T-helper 2 cell treated with Interferon-gamma antibody and Interleukin-4, amounts not matched to agents 100 ng/mL and 5 ng/mL, for 36 hours (primary cell): ENCODE results near the gene HBM. TPM values are rescaled to one million over a fixed set of nuclear protein-coding genes. Genes with fewer than 3 reads are reported as not detected.
"Not testable (repeated sequence)": the region's sequence is repeated elsewhere in the genome, so short reads cannot be mapped to it uniquely, and the experiment has no call there.

Source experiments
- intact Hi-C: fragments of 100-400 bp; cut with micrococcal nuclease; formaldehyde crosslinking; loops from one replicate; pipeline ENCODE4 v1.15.1; 2023
- total RNA-seq: library from RNA; stranded (reverse); gene quantifications from 2 replicates; pipeline ENCODE4 v1.2.3, GENCODE V29; 2022

HBM gene
- total RNA-seq, 1 donor from 2014 or later = not detected

DNA sequence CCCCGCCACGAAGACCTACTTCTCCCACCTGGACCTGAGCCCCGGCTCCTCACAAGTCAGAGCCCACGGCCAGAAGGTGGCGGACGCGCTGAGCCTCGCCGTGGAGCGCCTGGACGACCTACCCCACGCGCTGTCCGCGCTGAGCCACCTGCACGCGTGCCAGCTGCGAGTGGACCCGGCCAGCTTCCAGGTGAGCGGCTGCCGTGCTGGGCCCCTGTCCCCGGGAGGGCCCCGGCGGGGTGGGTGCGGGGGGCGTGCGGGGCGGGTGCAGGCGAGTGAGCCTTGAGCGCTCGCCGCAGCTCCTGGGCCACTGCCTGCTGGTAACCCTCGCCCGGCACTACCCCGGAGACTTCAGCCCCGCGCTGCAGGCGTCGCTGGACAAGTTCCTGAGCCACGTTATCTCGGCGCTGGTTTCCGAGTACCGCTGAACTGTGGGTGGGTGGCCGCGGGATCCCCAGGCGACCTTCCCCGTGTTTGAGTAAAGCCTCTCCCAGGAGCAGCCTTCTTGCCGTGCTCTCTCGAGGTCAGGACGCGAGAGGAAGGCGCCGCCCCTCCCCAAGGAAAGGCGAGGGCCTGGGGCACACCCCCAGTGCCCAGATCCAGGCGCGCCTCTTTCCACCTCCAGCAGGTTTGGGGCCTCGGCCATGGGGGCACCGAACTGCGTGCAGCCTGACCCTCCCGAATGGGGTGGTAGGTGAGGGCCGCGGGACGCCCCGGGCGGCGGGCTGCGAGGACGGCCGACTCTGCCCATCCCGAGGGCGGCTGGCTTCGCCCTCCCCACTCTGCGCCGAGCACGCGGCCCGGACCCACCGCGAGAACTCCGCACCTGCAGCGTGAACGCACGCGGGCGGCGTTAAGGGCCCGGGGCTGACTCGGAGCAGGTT, 15.1 kb downstream of the HBM start:
- intact Hi-C loops = loop anchor here (1.0 to 2.0 kb wide), 3 partner anchors 64 to 116 kb away; no protein-coding TSS in a partner anchor

DNA sequence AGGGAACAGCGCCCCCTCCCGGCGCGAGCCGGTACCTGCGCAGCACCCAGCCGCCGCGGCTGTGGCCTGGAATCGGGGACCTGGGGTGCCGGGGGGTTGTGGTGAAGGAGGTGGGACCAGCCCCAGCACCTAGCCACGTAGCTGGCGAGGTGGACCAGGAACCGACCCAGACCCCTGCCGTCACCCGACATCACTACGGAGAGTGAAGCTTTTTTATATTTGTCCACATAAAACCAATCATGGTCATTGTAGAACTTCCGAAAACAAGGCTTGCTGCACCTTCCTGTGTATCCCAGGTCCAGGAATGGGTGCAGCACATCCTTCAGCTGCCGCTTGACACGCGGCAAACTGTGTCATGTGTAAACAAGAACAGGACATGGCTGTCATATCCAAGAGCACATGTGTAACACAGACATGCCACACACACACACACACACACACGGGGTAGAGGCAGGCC, 15.8 kb downstream of the HBM start:
- intact Hi-C loops = loop anchor here (1.0 to 2.0 kb wide), 3 partner anchors 65 to 116 kb away; no protein-coding TSS in a partner anchor

DNA sequence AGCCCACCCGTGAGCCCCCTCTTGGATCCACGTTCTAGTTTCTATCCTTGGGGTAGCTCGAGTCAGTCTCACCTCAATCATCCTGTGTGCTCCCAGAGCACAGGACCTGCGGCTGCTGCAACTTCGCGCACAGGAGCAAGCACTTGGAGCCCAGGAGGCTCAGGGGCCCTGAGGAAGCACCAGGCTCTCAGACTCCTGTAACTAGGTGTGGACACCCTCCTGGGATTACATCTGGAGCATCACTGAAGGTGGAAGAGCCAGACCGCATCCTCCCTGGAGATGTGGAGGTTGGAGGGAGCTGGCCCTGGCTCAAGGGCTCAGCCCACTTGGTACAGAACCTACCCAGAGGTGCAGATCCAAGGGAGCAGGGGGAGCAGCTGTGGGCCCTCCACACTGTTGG, 17.2 kb downstream of the HBM start:
- intact Hi-C loops = no loop called here

DNA sequence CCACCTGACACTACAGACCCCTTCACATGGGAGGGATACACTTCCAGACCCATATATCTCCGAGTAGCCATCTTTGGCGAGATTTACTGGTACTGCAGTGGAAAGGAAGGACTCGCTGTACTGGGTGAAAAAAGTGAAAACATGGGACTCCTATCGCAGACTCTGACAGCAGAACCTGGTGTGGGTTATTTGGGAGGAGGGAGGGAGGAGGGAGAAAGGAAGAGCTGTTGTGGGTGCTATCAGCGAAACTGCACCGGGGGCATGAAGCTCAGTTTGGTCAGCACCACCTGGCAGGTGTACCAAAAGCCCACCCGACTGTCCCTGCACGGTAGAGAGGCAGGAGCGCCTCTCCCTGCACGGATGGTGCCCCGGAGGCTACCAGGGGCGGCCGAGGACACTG, 19.4 kb downstream of the HBM start:
- intact Hi-C loops = no loop called here

DNA sequence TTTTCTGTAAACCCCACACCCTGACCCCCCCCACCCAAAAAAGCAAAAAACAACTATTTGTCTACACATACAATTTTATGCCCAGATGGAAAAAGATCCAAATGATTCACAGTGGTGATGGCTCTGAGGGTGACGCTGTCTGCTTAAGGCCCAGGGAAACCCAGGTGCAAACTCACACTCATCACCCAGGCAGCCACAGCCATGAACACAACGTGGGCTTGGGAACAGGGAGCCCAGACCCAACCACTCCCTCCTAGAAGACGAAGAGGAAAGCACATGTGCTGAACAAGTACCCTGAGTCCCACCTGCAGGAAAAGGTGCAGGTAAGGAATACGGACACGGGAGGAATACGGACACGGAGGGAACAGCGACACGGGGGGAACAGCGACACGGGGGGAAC, 19.9 kb downstream of the HBM start:
- intact Hi-C loops = no loop called here

DNA sequence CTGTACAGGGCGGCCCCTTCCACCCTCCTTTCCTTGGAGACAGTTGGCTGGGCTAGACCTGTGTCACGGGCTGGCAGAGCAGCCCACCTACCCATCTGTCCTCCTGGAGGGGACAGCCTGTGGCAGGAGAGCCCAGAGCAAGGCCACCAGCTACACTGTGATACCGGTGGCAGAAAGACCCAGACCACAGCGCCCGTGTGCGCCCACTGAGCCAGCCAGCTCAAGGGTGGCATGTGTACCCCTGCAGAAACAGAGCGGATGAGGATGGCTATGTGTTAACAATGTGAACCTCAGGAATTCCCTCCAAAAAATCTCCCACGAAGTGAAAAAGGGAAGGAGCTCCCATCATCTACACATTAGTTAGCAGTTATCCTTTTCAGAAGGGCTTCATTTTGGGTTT, 21.6 kb downstream of the HBM start:
- intact Hi-C loops = no loop called here

DNA sequence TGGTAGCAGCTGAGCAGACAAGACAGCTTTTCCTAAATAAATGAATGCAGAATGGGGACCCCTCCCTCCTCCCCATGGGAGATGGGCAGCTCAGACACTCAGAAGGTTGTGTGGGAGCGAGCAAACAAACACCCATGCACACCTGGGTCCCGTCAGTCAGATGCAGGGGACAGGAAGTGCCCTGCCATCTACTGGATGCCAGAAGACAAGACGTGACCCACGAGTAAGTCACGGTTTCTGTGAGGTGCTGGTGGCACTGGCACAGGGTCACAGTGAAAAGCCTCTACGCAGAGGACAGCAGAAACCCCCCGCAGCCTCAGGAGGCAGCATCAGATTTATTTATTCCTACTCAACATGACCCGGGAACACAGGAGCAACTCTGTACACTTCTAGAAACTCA, 22.9 kb downstream of the HBM start:
- intact Hi-C loops = no loop called here

DNA sequence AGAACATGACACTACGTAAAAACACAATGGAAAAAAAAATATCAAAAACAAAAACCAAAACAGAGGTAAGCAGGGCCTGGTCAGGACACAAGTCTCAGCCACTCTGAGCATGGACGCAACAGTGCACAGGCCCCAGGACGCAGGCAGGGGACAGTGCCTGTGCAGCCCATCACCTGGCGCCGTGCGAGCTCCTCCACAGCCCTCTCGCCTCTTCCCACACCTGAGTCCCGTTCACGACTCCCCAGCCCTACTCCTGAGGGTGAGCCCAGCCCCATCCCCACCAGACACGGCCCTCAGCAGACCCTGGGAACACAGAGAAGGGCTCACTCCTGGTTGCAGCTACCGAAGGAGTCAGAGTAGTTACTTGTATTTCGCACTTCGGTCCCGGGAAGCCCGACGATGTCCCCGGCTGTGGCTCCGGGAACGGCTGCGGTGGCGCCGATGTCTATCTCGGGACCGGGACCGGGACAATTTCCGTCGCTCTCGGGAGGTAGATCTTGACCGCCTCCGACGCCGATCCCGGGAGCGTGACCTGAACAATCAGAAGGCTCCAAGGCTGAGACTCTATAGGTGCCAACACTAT, 23.9 kb downstream of the HBM start:
- intact Hi-C loops = no loop called here

DNA sequence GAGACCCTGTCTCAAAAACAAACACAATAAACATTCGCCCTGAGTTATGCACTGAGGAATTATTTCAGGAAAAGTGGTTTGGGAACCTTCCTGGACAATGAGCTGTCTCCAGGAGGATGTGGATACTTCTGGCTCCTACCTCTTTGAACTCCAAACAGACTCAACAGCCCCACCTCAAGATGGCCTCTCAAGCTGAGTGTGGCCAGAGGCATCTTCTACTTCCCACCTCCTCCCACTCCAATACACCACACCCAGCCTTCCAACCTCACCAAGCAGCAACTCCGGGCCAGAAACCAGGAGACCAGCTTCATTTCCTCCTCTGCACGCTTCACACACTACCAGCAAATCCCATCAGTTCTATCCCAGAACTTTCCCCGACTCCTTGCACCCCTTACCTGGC, 26.1 kb downstream of the HBM start:
- intact Hi-C loops = no loop called here

DNA sequence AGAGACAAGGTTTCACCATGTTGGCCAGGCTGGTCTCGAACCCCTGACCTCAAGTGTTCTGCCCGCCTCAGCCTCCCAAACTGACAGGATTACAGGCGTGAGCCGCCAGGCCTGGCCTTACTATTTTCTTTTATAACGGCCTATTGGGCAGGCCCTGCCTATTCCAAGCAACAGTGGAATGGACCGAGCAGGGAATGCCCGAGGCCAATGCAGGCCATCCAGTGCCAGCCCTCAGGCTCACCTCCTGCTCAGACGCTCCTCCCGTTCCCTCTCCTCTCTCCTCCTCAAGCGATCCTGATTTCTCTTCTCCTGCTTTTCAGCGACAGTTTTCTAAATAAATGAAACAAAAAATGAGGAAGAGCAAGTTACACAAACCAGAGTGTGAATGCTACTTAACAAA, 26.9 kb downstream of the HBM start:
- intact Hi-C loops = no loop called here

DNA sequence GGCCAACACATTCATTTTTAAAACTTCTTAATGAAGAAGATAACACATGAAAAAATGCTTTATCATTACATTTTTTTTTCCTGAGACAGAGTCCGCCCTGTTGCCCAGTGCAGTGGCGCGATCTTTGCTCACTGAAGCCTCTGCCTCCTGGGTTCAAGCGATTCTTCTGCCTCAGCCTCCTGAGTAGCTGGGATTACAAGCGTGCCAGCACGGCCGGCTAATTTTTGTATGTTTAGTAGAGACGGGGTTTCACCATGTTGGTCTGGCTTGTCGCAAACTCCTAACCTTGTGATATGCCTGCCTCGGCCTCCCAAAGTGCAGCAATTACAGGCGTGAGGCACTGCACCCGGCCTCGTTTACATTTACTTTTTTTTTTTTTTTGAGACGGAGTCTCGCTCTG, 27.7 kb downstream of the HBM start:
- intact Hi-C loops = no loop called here

DNA sequence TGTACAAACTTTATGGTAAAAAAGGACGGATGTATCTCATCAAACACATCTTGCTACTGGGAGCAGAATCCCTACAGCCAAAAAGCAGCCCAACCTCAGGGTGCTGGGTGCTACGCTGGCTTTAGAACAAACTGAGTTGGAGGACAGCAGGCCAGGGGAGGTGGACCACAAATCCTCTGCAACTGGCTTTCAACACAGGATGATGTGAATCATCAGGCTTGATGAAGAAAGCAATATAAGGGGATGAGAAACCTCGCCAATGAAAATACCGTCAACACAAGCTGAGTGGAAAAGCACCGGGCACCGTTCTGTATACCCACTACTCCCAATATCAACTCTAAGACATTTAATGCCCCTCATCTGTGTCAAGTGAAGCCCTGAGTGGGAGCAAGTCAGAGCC, 28.7 kb downstream of the HBM start:
- intact Hi-C loops = no loop called here

DNA sequence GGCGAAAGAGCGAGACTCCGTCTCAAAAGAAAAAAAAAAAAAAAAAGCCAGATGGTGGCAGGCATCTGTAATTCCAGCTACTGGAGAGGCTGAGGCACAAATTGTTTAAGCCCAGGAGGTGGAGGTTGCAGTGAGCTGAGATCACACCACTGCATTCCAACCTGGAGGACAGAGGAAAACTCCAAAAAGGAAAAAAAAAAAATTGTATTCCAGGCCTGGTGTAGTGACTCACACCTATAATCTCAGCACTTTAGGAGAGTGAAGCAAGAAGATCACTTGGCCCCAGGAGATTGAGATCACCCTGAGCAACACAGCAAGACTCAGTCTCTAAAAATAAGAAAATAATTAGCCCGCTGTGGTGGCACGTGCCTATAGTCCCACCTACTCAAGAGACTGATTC, 34.6 kb downstream of the HBM start:
- intact Hi-C loops = no loop called here

DNA sequence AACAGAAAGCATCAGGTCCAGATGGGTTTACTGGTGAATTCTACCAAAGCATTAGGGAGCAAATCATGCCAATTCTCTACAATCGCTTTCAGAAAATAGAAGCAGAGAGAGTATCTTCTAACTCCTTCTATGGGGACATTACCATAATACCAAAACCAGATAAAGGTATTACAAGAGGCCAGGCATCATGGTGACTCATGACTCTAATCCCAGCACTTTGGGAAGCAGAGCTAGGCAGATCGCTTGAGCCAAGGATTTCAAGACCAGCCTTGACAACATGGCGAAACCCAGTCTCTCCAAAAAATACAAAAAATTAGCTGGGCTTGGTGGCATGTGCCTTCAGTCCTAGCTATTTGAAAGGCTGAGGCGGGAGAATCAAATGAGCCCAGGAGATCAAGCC, 37.5 kb downstream of the HBM start:
- intact Hi-C loops = no loop called here

DNA sequence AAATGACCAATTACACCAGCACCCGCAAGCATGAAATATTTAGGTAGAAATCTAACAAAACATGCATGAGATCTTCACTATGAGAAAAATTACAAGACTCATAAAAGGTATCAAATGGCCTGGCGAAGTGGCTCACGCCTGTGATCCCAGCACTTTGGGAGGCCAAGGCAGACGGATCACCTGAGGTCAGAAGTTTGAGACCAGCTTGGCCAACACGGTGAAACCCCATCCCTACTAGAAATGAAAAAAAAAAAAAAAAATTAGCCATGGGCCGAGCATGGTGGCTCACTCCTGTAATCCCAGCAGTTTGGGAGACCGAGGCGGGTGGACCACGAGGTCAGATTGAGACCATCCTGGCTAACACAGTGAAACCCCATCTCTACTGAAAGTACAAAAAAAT, 38.3 kb downstream of the HBM start:
- intact Hi-C loops = not testable (repeated sequence)

DNA sequence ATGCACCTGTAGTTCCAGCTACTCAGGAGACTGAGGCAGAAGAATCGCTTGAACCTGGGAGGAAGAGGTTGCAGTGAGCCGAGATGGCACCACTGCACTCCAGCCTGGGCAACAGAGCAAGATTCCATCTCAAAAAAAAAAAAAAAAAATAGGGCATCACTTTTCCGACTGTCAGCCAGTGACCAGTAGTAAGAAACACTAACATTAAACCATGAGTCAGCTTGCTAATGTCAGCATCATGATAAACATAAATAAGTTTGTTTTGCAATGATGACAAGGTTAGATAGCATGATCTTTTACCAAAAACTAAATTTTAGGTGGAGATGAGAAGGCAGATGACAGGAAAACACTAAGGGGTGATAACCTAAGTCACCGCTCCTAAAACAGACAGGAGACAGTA, 43.6 kb downstream of the HBM start:
- intact Hi-C loops = not testable (repeated sequence)

DNA sequence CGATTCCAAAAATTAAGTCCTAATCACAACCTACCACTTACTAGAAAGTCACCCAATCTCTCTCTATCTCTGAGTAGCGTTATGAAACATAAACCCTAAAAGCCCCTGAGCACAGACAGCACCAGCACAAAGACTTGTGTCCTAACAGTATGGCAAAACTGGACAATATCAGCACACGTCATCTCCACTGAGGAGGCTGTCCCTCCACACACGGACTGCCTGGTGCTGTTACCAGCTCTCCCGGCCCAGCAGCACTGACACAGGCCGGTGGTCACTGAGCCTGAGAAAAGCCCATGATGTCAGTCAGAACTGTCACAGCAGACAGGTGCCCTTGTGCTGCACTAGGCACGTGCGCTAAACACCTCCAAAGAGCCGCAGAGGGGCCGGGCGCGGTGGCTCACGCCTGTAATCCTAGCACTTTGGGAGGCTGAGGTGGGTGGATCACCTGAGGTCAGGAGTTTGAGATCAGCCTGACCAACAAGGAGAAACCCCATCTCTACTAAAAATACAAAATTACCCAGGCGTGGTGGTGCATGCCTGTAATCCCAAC, 45.9 kb downstream of the HBM start:
- intact Hi-C loops = not testable (repeated sequence)

DNA sequence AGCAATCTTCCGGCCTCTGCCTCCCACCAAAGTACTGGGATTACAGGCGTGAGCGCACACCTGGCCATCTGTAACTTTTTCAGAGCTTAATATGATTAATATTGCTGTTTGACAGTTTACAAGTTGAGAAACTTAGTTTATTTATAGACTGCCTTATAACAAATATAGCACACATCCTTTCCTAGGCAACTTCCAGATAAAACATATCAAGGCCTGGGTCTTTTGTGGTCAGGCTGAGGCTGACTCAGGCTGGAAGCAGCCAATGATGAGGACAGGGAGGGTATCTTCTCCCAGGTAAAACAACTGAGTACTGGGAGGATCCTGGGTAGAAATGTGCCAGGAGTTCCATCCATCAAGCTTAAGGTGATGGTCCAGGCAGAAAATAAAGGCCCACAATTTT, 47.2 kb downstream of the HBM start:
- intact Hi-C loops = no loop called here
